GM19043 (cell line): Measurements from ENCODE around the gene EIPR1.

Experiments
- ATAC-seq: cut with Tn5 transposase; IDR thresholded peaks from one replicate; pipeline ENCODE4 v1.9.1; 2021; ENCODE audit warnings: low read depth; ENCODE audit not compliant: unreplicated experiment

EIPR1 gene

GRCh38 chr2:3223080-3223923 lies 154.3 kb downstream of the EIPR1 start:
- ATAC-seq = peak; percentile 95

- ATAC-seq = peak; percentile 29
Observed at GRCh38 chr2:3222636-3223035, 155.0 kb downstream of the EIPR1 start.

GRCh38 chr2:3219536-3219935 lies 158.1 kb downstream of the EIPR1 start:
- ATAC-seq = no peak

GRCh38 chr2:3217646-3218045 lies 160.0 kb downstream of the EIPR1 start:
- no peak for ATAC-seq

- no peak for ATAC-seq
Observed at GRCh38 chr2:3216841-3217495, 160.7 kb downstream of the EIPR1 start.

- no peak for ATAC-seq
Observed at GRCh38 chr2:3214806-3215404, 162.7 kb downstream of the EIPR1 start.

GRCh38 chr2:3214065-3214464 lies 163.6 kb downstream of the EIPR1 start:
- ATAC-seq = no peak

- ATAC-seq = no peak
Observed at GRCh38 chr2:3212984-3213383, 164.6 kb downstream of the EIPR1 start.

GRCh38 chr2:3212061-3212362 lies 165.6 kb downstream of the EIPR1 start:
- no peak for ATAC-seq

- no peak for ATAC-seq
Observed at GRCh38 chr2:3211256-3212060, 166.2 kb downstream of the EIPR1 start.

- no peak for ATAC-seq
Observed at GRCh38 chr2:3210257-3210656, 167.4 kb downstream of the EIPR1 start.

- ATAC-seq = no peak
Observed at GRCh38 chr2:3209258-3209657, 168.4 kb downstream of the EIPR1 start.

- no peak for ATAC-seq
Observed at GRCh38 chr2:3208591-3208990, 169.0 kb downstream of the EIPR1 start.

GRCh38 chr2:3208179-3208578 lies 169.4 kb downstream of the EIPR1 start:
- no peak for ATAC-seq

GRCh38 chr2:3207091-3207491 lies 170.5 kb downstream of the EIPR1 start:
- no peak for ATAC-seq

GRCh38 chr2:3205845-3206244 lies 171.8 kb downstream of the EIPR1 start:
- ATAC-seq = no peak

GRCh38 chr2:3204031-3204821 lies 173.4 kb downstream of the EIPR1 start:
- ATAC-seq = no peak

- ATAC-seq = no peak
Observed at GRCh38 chr2:3203497-3204019, 174.1 kb downstream of the EIPR1 start.

GRCh38 chr2:3202926-3203325 lies 174.7 kb downstream of the EIPR1 start:
- ATAC-seq = no peak

GRCh38 chr2:3201281-3201680 lies 176.3 kb downstream of the EIPR1 start:
- ATAC-seq = no peak
